ENCODE results near the gene EPB41L3.

GRCh38 chr18:5455674-5456073 is 88.1 kb downstream of the EPB41L3 start:
- no peak for TF ChIP-seq CTCF (IDR thresholded peaks at IDR 0.05; ENCODE audit: low read length)
- no peak for TF ChIP-seq EZH2 (IDR thresholded peaks at IDR 0.05; ENCODE audit: borderline replicate concordance, low read length)

All from OCI-LY1 (cell line).